CD4-positive, alpha-beta memory T cell (primary cell): Measurements from ENCODE around the gene TEX48. TPM values are rescaled to one million over a fixed set of nuclear protein-coding genes. Genes with fewer than 3 reads are reported as not detected.
A peak's percentile ranks its signal among the peaks of the same experiment; 100 is the strongest.

Experiments
- CTCF ChIA-PET: fragments of 350-600 bp; sonication (Branson Sonifier 250); formaldehyde crosslinking; loops from one replicate; lab custom pipeline; 2021; ENCODE audit warnings: inconsistent platforms; ENCODE audit not compliant: partially characterized antibody; lab: Charles Lee
- POLR2A ChIA-PET: fragments of 350-600 bp; sonication (Branson Sonifier 250); formaldehyde crosslinking; loops from one replicate; lab custom pipeline; 2021; ENCODE audit not compliant: partially characterized antibody; lab: Charles Lee
- DNase-seq, 5 donors: peaks; one replicate each; pipeline versions ENCODE4 v3.0.0 to v3.0.0-alpha.2; 2020 to 2022; ENCODE audit warnings: mixed read lengths in 1 of 5
- H3K27ac ChIP-seq: one replicate; pipeline ENCODE4 v1.7.0; 2013; ENCODE audit warnings: low read depth, low read length
- H3K27me3 ChIP-seq: 2 replicates; pipeline ENCODE4 v1.7.0; 2013; ENCODE audit warnings: mild to moderate bottlenecking, low read length, moderate library complexity; ENCODE audit not compliant: insufficient read depth
- H3K36me3 ChIP-seq: 2 replicates; pipeline ENCODE4 v1.7.0; 2013; ENCODE audit warnings: mild to moderate bottlenecking, low read length, moderate library complexity; ENCODE audit not compliant: insufficient read depth
- H3K4me1 ChIP-seq: 2 replicates; pipeline ENCODE4 v1.7.0; 2013; ENCODE audit warnings: mild to moderate bottlenecking, low read length, moderate library complexity; ENCODE audit not compliant: insufficient read depth
- H3K4me3 ChIP-seq, 2 donors: one replicate each; pipeline ENCODE4 v1.7.0; 2013; ENCODE audit warnings: low read length in 2 of 2, mild to moderate bottlenecking in 1 of 2
- H3K9me3 ChIP-seq, 2 donors: one replicate each; pipeline ENCODE4 v1.7.0; 2013; ENCODE audit warnings: low read length in 2 of 2, control low read depth in 1 of 2; ENCODE audit not compliant: control insufficient read depth in 1 of 2
- H3K27ac Mint-ChIP-seq, 7 donors: one replicate each; pipeline ENCODE4 v1.8.0; 2020 to 2021; ENCODE audit warnings: mixed read lengths in 7 of 7, mild to moderate bottlenecking in 6 of 7, inconsistent platforms in 3 of 7, moderate library complexity in 3 of 7
- H3K27me3 Mint-ChIP-seq, 2 donors: one replicate each; pipeline ENCODE4 v1.8.0; 2020 to 2021; ENCODE audit warnings: mixed read lengths in 2 of 2
- H3K36me3 Mint-ChIP-seq, 2 donors: one replicate each; pipeline ENCODE4 v1.8.0; 2020 to 2021; ENCODE audit warnings: mixed read lengths in 2 of 2, inconsistent platforms in 1 of 2, mild to moderate bottlenecking in 1 of 2
- H3K4me1 Mint-ChIP-seq, 4 donors: one replicate each; pipeline ENCODE4 v1.8.0; 2020 to 2021; ENCODE audit warnings: mixed read lengths in 4 of 4, mild to moderate bottlenecking in 1 of 4
- H3K4me3 Mint-ChIP-seq, 8 donors: one replicate each; pipeline ENCODE4 v1.8.0; 2020 to 2021; ENCODE audit warnings: mixed read lengths in 8 of 8, mild to moderate bottlenecking in 7 of 8, moderate library complexity in 6 of 8, inconsistent platforms in 3 of 8
- H3K9me3 Mint-ChIP-seq, 8 donors: one replicate each; pipeline ENCODE4 v1.8.0; 2020 to 2021; ENCODE audit warnings: mixed read lengths in 8 of 8, mild to moderate bottlenecking in 5 of 8, inconsistent platforms in 3 of 8, moderate library complexity in 1 of 8
- intact Hi-C: fragments of 100-400 bp; cut with micrococcal nuclease; formaldehyde crosslinking; loops from one replicate; pipeline ENCODE4 v1.15.1; 2023
- polyA plus RNA-seq, 2 donors: library from polyadenylated mRNA; unstranded; fragments of 300-500 nt; fragmentation: Illumina TruSeq; gene quantifications; one replicate each; pipeline ENCODE4 v1.2.3, GENCODE V29; 2021
- total RNA-seq, 2 experiments: library from RNA; stranded (reverse); gene quantifications; one replicate each; pipeline ENCODE4 v1.2.3, GENCODE V29; 2021

TEX48 gene
- total and polyA plus RNA-seq, 4 experiments from 2014 or later, result 0.33 TPM; not detected in 3

DNA sequence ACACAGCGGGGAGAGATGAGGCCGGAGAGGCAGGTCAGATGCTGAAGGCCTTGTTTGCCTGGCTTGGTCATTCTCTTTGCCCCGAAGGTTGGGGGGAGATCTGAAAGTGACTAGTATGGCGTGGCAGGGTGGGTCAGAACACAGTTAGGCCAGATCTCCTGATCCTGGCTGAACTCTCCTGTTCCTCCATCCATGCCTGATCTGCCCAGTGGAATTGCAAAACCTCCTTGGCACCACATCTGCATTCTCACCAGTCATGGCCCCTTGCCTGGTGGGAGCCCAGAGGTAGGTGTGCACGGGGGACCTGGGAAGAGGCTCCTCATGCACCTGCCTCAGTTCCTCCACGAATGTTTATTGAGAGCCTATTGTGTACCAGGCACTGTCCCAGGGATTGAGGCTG is 47.6 kb downstream of the TEX48 start:
- H3K9me3 ChIP-seq, result no peaks in the 10 kb centered on the region
- no peak for DNase-seq
- H3K27me3 Mint-ChIP-seq, result no peaks in the 10 kb centered on the region
- H3K4me1 ChIP-seq, result no peaks in the 10 kb centered on the region
- H3K4me3 ChIP-seq, result no peak overlapping the region
- H3K36me3 ChIP-seq, result peaks cover 25% of the 10 kb centered on the region
- peaks cover 48 to 75% of the 10 kb centered on the region in 2 donors for H3K36me3 Mint-ChIP-seq
- H3K27ac ChIP-seq, result no peak overlapping the region
- POLR2A ChIA-PET, result no interaction called here
- intact Hi-C loops, result no loop called here
- H3K9me3 Mint-ChIP-seq, result no peaks in the 10 kb centered on the region
- no peak overlapping the region for H3K4me3 Mint-ChIP-seq
- no peaks in the 10 kb centered on the region for H3K27me3 ChIP-seq
- peak overlapping the region in 2 of 7 donors; percentile 33 to 69 for H3K27ac Mint-ChIP-seq
- H3K4me1 Mint-ChIP-seq, result no peaks in the 10 kb centered on the region
- CTCF ChIA-PET, result interaction anchor here (0.6 kb wide), 1 partner anchor 19 kb away, joined by 3 read pairs; no protein-coding TSS in a partner anchor

DNA sequence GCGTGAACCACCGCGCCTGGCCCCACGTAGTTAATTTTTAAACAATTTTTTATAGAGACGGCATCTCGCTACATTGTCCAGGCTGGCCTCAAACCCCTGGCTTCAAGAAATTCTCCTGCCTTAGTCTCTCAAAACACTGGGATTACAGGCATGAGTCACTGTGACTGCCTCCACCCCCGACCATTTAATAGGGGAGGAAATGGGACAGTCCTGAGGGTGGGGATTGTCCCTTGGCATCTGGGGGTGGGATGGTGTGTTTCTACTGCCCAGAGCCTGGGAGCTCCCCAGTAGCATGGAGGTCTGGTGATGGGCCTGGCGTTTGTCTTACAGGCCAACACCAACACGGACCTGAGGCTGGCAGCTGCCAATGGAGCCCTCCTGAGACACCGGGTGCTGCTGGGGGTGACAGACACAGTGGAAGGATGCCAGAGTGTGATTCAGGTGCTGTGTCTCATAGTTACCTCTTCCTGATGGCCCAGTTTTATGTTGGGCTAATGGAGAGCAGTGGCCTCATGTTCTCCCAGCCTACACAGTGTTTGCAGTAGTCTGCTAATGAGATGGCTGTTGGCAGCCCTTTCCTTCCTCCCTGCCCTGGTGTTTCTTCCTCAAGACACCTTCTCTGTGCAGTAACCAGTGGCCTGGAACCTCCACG is 48.4 kb downstream of the TEX48 start:
- Mint-ChIP-seq H3K9me3 (no peaks in the 10 kb centered on the region), H3K36me3 (peaks cover 48 to 75% of the 10 kb centered on the region in 2 donors), H3K4me1 (no peaks in the 10 kb centered on the region), H3K27ac (peak overlapping the region in 1 of 7 donors; percentile 62), H3K4me3 (no peak overlapping the region), H3K27me3 (no peaks in the 10 kb centered on the region)
- H3K4me1 ChIP-seq, result no peaks in the 10 kb centered on the region
- H3K9me3 ChIP-seq, result no peaks in the 10 kb centered on the region
- no peaks in the 10 kb centered on the region for H3K27me3 ChIP-seq
- H3K4me3 ChIP-seq, result no peak overlapping the region
- H3K27ac ChIP-seq, result no peak overlapping the region
- ChIA-PET CTCF (interaction anchor here (1.3 kb wide), 1 partner anchor 41 kb away, joined by 3 read pairs; no protein-coding TSS in a partner anchor), POLR2A (no interaction called here)
- intact Hi-C loops, result no loop called here
- no peak for DNase-seq
- peaks cover 26% of the 10 kb centered on the region for H3K36me3 ChIP-seq

DNA sequence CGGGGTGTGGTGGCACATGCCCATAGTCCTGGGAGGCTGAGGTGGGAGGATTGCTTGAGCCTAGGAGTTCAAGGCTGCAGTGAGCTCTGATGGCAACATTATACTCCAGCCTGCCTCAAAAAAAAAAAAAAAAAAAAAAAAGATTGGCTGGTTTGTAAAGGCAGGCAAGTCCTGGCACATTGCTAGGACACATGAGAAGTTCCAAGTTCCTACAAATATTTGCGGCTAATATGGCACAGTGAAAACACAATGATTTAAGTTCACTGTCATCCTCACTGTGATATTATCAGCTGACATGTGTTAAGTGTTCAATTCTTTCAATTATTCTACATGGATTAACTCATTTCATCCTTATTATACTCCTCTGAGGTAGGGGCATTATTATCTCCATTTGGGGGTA is 50.8 kb downstream of the TEX48 start:
- H3K36me3 Mint-ChIP-seq, result peaks cover 64 to 80% of the 10 kb centered on the region in 2 donors
- peaks cover 41% of the 10 kb centered on the region for H3K36me3 ChIP-seq
- H3K4me1 ChIP-seq, result no peaks in the 10 kb centered on the region
- H3K27me3 ChIP-seq, result no peaks in the 10 kb centered on the region
- no peak overlapping the region for H3K4me3 Mint-ChIP-seq
- H3K4me1 Mint-ChIP-seq, result no peaks in the 10 kb centered on the region
- intact Hi-C loops, result no loop called here
- DNase-seq, result no peak
- peak overlapping the region in 1 of 7 donors; percentile 11 for H3K27ac Mint-ChIP-seq
- no peaks in the 10 kb centered on the region for H3K9me3 Mint-ChIP-seq
- no peaks in the 10 kb centered on the region for H3K27me3 Mint-ChIP-seq
- H3K4me3 ChIP-seq, result no peak overlapping the region
- ChIA-PET POLR2A (no interaction called here), CTCF (no interaction called here)
- no peaks in the 10 kb centered on the region for H3K9me3 ChIP-seq
- H3K27ac ChIP-seq, result no peak overlapping the region

DNA sequence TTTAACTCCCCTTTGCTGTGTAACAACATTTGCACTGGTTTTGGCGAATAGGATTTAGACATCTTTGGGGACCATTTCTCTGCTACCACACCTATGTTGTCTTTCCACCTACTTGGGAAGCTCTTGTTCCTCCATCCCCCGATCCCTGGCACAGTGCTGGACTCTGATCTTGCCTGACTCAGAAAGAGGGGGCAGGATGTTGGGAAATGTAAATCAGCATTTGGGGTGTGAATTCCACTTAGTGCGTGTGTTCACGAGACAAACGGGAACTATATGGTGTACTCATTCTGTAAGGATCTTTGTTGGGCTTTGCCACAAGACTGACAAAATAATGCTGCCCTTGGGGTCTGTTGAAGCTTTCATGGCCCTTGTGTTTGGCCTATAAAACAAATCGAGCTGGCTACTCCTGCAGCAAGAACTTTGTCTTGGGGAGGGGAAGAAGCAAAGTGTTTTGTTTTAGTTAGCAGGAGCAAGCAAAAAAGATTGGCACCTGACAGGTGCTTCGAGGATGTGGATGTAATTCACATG is 52.4 kb downstream of the TEX48 start:
- H3K27me3 Mint-ChIP-seq, result no peaks in the 10 kb centered on the region
- Histone ChIP-seq H3K4me3 (no peak overlapping the region), H3K27ac (no peak overlapping the region), H3K36me3 (peaks cover 41% of the 10 kb centered on the region), H3K4me1 (no peaks in the 10 kb centered on the region), H3K9me3 (no peaks in the 10 kb centered on the region), H3K27me3 (no peaks in the 10 kb centered on the region)
- H3K4me3 Mint-ChIP-seq, result no peak overlapping the region
- no peak for DNase-seq
- H3K9me3 Mint-ChIP-seq, result no peaks in the 10 kb centered on the region
- H3K27ac Mint-ChIP-seq, result peak overlapping the region in 3 of 7 donors; percentile 28 to 72 (median 53)
- intact Hi-C loops, result loop anchor here (5.0 kb wide), 1 partner anchor 37 kb away; no protein-coding TSS in a partner anchor
- ChIA-PET POLR2A (interaction anchor here (1.6 kb wide), 1 partner anchor 37 kb away, joined by 3 read pairs; no protein-coding TSS in a partner anchor), CTCF (interaction anchor here (0.6 to 1.7 kb wide), 4 partner anchors 23 to 52 kb away, joined by 4 to 6 read pairs (median 4); no protein-coding TSS in a partner anchor)
- no peaks in the 10 kb centered on the region for H3K4me1 Mint-ChIP-seq
- H3K36me3 Mint-ChIP-seq, result peaks cover 63 to 77% of the 10 kb centered on the region in 2 donors

DNA sequence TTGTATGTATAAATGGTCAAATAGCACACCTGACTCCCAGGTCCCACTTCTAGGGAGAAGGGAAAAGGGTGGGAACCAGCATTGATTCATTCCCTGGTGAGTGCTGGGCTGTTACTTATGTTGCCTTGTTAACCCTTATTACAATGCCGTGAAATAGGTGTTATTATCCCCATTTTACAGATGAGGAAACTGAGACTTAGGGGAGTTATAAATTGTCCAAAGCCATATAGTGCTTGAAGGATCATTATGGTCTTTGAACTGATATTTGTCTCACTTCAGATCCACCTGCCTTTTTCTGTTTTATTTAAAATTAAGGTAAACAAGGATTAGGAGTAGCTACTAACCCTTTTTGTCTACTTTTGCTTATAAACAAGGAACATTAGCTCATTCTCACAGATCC is 54.4 kb downstream of the TEX48 start:
- no peak overlapping the region for H3K4me3 ChIP-seq

DNA sequence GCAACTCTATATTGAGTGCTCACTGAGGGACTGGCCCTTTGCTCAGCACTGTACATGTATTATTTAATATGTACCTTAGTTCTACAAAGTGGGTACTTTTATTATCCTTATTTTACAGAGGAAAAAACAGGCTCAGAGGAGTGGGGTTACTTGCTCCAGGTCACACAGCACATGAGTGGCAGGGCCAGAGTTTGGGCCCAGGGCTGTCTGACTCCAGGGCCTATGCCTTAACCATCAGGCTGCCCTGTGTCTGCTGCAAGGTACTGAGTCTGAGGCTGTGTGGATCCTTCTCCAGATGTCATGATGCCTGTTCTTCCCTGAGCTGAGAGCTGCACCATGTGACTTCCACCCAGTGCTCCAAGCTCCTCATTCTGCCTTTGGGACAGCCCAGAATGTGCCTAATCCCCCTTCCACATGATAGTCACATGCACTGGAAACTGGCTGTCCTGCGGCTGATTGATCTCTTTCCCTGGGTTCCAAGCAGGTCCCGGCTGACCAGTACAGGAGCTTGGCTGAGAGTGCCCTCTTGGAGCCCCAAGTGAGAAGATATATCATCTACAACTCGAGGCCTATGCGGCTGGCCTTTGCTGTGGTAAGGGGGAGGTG is 55.5 kb downstream of the TEX48 start:
- Histone ChIP-seq H3K36me3 (peaks cover 30% of the 10 kb centered on the region), H3K4me1 (no peaks in the 10 kb centered on the region), H3K27me3 (no peaks in the 10 kb centered on the region), H3K27ac (no peak overlapping the region), H3K9me3 (no peaks in the 10 kb centered on the region), H3K4me3 (no peak overlapping the region)
- H3K36me3 Mint-ChIP-seq, result peaks cover 65 to 70% of the 10 kb centered on the region in 2 donors
- no peaks in the 10 kb centered on the region for H3K9me3 Mint-ChIP-seq
- intact Hi-C loops, result loop anchor here (5.0 kb wide), 1 partner anchor 34 kb away; no protein-coding TSS in a partner anchor
- no peaks in the 10 kb centered on the region for H3K27me3 Mint-ChIP-seq
- DNase-seq, result no peak
- CTCF ChIA-PET, result interaction anchor here (1.0 to 1.9 kb wide), 3 partner anchors 27 to 221 kb away, joined by 3 to 6 read pairs (median 6); no protein-coding TSS in a partner anchor
- POLR2A ChIA-PET, result interaction anchor here (2.1 kb wide), 1 partner anchor 39 kb away, joined by 5 read pairs; the partner anchor contains the start of gene ATP6V1G1
- H3K27ac Mint-ChIP-seq, result peak overlapping the region in 1 of 7 donors; percentile 65
- H3K4me1 Mint-ChIP-seq, result peaks cover 0 to 4% (median 2%) of the 10 kb centered on the region in 4 donors
- H3K4me3 Mint-ChIP-seq, result no peak overlapping the region

More for the DNA sequence above, 54.4 kb downstream of the TEX48 start:
- H3K27ac ChIP-seq, result no peak overlapping the region
- Mint-ChIP-seq H3K27me3 (no peaks in the 10 kb centered on the region), H3K9me3 (no peaks in the 10 kb centered on the region), H3K4me1 (no peaks in the 10 kb centered on the region), H3K4me3 (no peak overlapping the region), H3K36me3 (peaks cover 59 to 71% of the 10 kb centered on the region in 2 donors), H3K27ac (no peak overlapping the region)
- no peak for DNase-seq
- POLR2A ChIA-PET, result interaction anchor here (2.1 kb wide), 1 partner anchor 40 kb away, joined by 5 read pairs; the partner anchor contains the start of gene ATP6V1G1
- H3K27me3 ChIP-seq, result no peaks in the 10 kb centered on the region
- no peaks in the 10 kb centered on the region for H3K4me1 ChIP-seq
- CTCF ChIA-PET, result interaction anchor here (1.0 to 1.9 kb wide), 4 partner anchors 26 to 222 kb away, joined by 3 to 6 read pairs (median 4); no protein-coding TSS in a partner anchor
- H3K9me3 ChIP-seq, result no peaks in the 10 kb centered on the region
- peaks cover 33% of the 10 kb centered on the region for H3K36me3 ChIP-seq
- intact Hi-C loops, result loop anchor here (5.0 kb wide), 1 partner anchor 35 kb away; no protein-coding TSS in a partner anchor
